Left kidney (tissue), 2 donors: ENCODE data around the gene MRM2. TPM values are rescaled to one million over a fixed set of nuclear protein-coding genes. Genes with fewer than 3 reads are reported as not detected.

Experiments
- DNase-seq: peaks from one replicate; pipeline ENCODE4 v3.0.0-alpha.2; 2013
- polyA plus RNA-seq: library from polyadenylated mRNA; unstranded; fragments of 120-200 nt; gene quantifications from one replicate; pipeline ENCODE4 v1.2.1, GENCODE V29; 2013; ENCODE audit not compliant: insufficient read length

Gene MRM2
- polyA plus RNA-seq, 1 donor: 40.3 TPM

- DNase-seq: no peak
Observed at GRCh38 chr7:2190531-2190930, 51.5 kb downstream of the MRM2 start.

GRCh38 chr7:2186166-2186565 is 55.8 kb downstream of the MRM2 start:
- DNase-seq: no peak

GRCh38 chr7:2185715-2186114 is 56.3 kb downstream of the MRM2 start:
- no peak for DNase-seq

Other genes with a start within 250 kb of the MRM2 start
- gene MAD1L1, start 9.3 kb downstream of the MRM2 start, polyA plus RNA-seq: 21.8 TPM
- gene NUDT1, start within 50 bp of the MRM2 start, polyA plus RNA-seq: 23.1 TPM
- gene SNX8, start 72.2 kb upstream of the MRM2 start, polyA plus RNA-seq: 38.8 TPM
- 187 TPM for gene EIF3B, start 112.6 kb upstream of the MRM2 start, polyA plus RNA-seq
- gene CHST12, start 161.4 kb upstream of the MRM2 start, polyA plus RNA-seq: 8.9 TPM
- gene GRIFIN, start 234.2 kb upstream of the MRM2 start, polyA plus RNA-seq: not detected